PC-9 (cell line): ENCODE measurements around the gene PRSS57. TPM values are rescaled to one million over a fixed set of nuclear protein-coding genes. Genes with fewer than 3 reads are reported as not detected.
A peak's percentile ranks its signal among the peaks of the same experiment; 100 is the strongest.
"Not testable (repeated sequence)": the region's sequence is repeated elsewhere in the genome, so short reads cannot be mapped to it uniquely, and the experiment has no call there.

Source experiments
- BruUV-seq: library from RNA; stranded (reverse); fragments of 400-500 nt; replicated peaks from 2 replicates; lab custom pipeline; 2021; lab: Mats Ljungman, UMichigan
- CTCF ChIA-PET: fragments of 300-600 bp; sonication (Branson Sonifier 250); formaldehyde crosslinking; loops from one replicate; lab custom pipeline; 2022; ENCODE audit warnings: antibody characterized with exemption; lab: Charles Lee
- POLR2A ChIA-PET: fragments of 300-600 bp; sonication (Branson Sonifier 250); formaldehyde crosslinking; loops from one replicate; lab custom pipeline; 2022; ENCODE audit warnings: antibody characterized with exemption; ENCODE audit not compliant: unreplicated experiment; lab: Charles Lee
- DNase-seq, 2 experiments: peaks; one replicate each; pipeline versions ENCODE4 v3.0.0 to v3.0.0-alpha.2; 2015 to 2022; ENCODE audit warnings: mixed read lengths in 1 of 2
- H2AFZ ChIP-seq: fragments of 200-600 bp; sonication (generic); 2 replicates; pipeline ENCODE4 v1.8.1; 2017; ENCODE audit warnings: antibody characterized with exemption
- H3F3A ChIP-seq: fragments of 200-600 bp; sonication (generic); 2 replicates; pipeline ENCODE4 v1.8.1; 2017; ENCODE audit warnings: antibody characterized with exemption, mild to moderate bottlenecking, low read depth; ENCODE audit not compliant: insufficient read depth
- H3K27ac ChIP-seq: fragments of 200-600 bp; sonication (generic); 2 replicates; pipeline ENCODE4 v1.6.1; 2016; ENCODE audit warnings: mixed run types
- H3K27me3 ChIP-seq: fragments of 200-600 bp; sonication (generic); 2 replicates; pipeline ENCODE4 v1.6.1; 2016; ENCODE audit warnings: low read depth, mixed run types; ENCODE audit not compliant: insufficient read depth
- H3K36me3 ChIP-seq: fragments of 200-600 bp; sonication (generic); 2 replicates; pipeline ENCODE4 v1.6.1; 2016; ENCODE audit warnings: low read depth, mixed run types
- H3K4me1 ChIP-seq: fragments of 200-600 bp; sonication (generic); replicated peaks from 2 replicates; pipeline ENCODE4 v1.6.1; 2016; ENCODE audit warnings: mixed run types; ENCODE audit not compliant: insufficient read depth
- H3K4me2 ChIP-seq: fragments of 200-600 bp; sonication (generic); 2 replicates; pipeline ENCODE4 v1.6.1; 2017; ENCODE audit warnings: mixed run types
- H3K4me3 ChIP-seq: fragments of 200-600 bp; sonication (generic); 2 replicates; pipeline ENCODE4 v1.6.1; 2016; ENCODE audit warnings: mixed run types
- H3K79me2 ChIP-seq: fragments of 200-600 bp; sonication (generic); 2 replicates; pipeline ENCODE4 v1.6.1; 2017; ENCODE audit warnings: low read depth, mixed run types
- H3K9me2 ChIP-seq: fragments of 200-600 bp; sonication (generic); 2 replicates; pipeline ENCODE4 v1.8.1; 2017; ENCODE audit warnings: mild to moderate bottlenecking; ENCODE audit not compliant: insufficient read depth
- H3K9me3 ChIP-seq: fragments of 200-600 bp; sonication (generic); 2 replicates; pipeline ENCODE4 v1.8.1; 2016; ENCODE audit warnings: low read depth; ENCODE audit not compliant: insufficient read depth
- H4K20me1 ChIP-seq: fragments of 200-600 bp; sonication (generic); 2 replicates; pipeline ENCODE4 v1.8.1; 2017; ENCODE audit not compliant: insufficient read depth
- CTCF ChIP-seq: fragments of 200-600 bp; sonication (generic); conservative IDR thresholded peaks from 2 replicates; pipeline ENCODE4 v1.6.1; 2017; ENCODE audit warnings: mixed run types, antibody characterized with exemption, mild to moderate bottlenecking, moderate library complexity
- EZH2 ChIP-seq: fragments of 200-600 bp; sonication (generic); IDR thresholded peaks from 2 replicates; pipeline ENCODE4 v1.8.0; 2017; ENCODE audit warnings: antibody characterized with exemption, low read depth
- intact Hi-C: fragments of 100-400 bp; cut with micrococcal nuclease; formaldehyde crosslinking; loops from one replicate; pipeline ENCODE4 v1.10.0; 2022; ENCODE audit not compliant: unreplicated experiment
- total RNA-seq: library from RNA; stranded (reverse); gene quantifications from 2 replicates; pipeline ENCODE4 v1.2.3, GENCODE V29; 2021

The PRSS57 gene
- total RNA-seq, 1 experiment from 2014 or later = not detected

GRCh38 chr19:741506-742131, 46.4 kb upstream of the PRSS57 start:
- H3K79me2 ChIP-seq = no peaks in the 10 kb centered on the region
- H3K36me3 ChIP-seq = no peaks in the 10 kb centered on the region
- TF ChIP-seq CTCF = peak; percentile 50; the same call in 1 of the 2 replicates
- no peak for TF ChIP-seq EZH2
- H3K4me1 ChIP-seq = no peaks in the 10 kb centered on the region
- H3K4me3 ChIP-seq = no peak overlapping the region
- no peaks in the 10 kb centered on the region for H4K20me1 ChIP-seq
- H3K27me3 ChIP-seq = no peaks in the 10 kb centered on the region
- H3K4me2 ChIP-seq = no peak overlapping the region
- no TSS peak for BruUV-seq
- CTCF ChIA-PET = interaction anchor here (0.6 kb wide), 1 partner anchor 71 kb away, joined by 3 read pairs; no protein-coding TSS in a partner anchor
- DNase-seq = no peak
- no peaks in the 10 kb centered on the region for H3K9me2 ChIP-seq
- H3K9me3 ChIP-seq = no peaks in the 10 kb centered on the region
- no peak overlapping the region for H2AFZ ChIP-seq
- peaks cover 10% of the 10 kb centered on the region; the same call in 1 of the 2 replicates for H3F3A ChIP-seq
- intact Hi-C loops = no loop called here
- POLR2A ChIA-PET = no interaction called here
- no peak overlapping the region for H3K27ac ChIP-seq

GRCh38 chr19:740816-741505, 45.7 kb upstream of the PRSS57 start:
- H3K27me3 ChIP-seq, DNase-seq, H3K27ac ChIP-seq, intact Hi-C loops, H3K4me2 ChIP-seq, BruUV-seq, H3K9me2 ChIP-seq, H3K9me3 ChIP-seq, H4K20me1 ChIP-seq, H3F3A ChIP-seq, H2AFZ ChIP-seq, H3K4me3 ChIP-seq, H3K79me2 ChIP-seq, H3K36me3 ChIP-seq, H3K4me1 ChIP-seq, POLR2A ChIA-PET: not testable (repeated sequence)
- CTCF ChIA-PET = interaction anchor here (0.7 kb wide), 1 partner anchor 10 kb away, joined by 8 read pairs; the partner anchor contains the start of gene MISP

- POLR2A ChIA-PET = no interaction called here
- Histone ChIP-seq H3K4me2 (no peak overlapping the region), H3K9me3 (no peaks in the 10 kb centered on the region), H3K27ac (no peak overlapping the region), H3F3A (peaks cover 10% of the 10 kb centered on the region; the same call in 1 of the 2 replicates), H4K20me1 (no peaks in the 10 kb centered on the region), H3K27me3 (no peaks in the 10 kb centered on the region), H3K4me1 (no peaks in the 10 kb centered on the region), H3K79me2 (no peaks in the 10 kb centered on the region), H2AFZ (no peak overlapping the region), H3K9me2 (no peaks in the 10 kb centered on the region), H3K36me3 (no peaks in the 10 kb centered on the region), H3K4me3 (no peak overlapping the region)
- intact Hi-C loops = no loop called here
- TF ChIP-seq CTCF = no peak
- CTCF ChIA-PET = interaction anchor here (0.7 kb wide), 1 partner anchor 11 kb away, joined by 8 read pairs; the partner anchor contains the start of gene MISP
- no TSS peak for BruUV-seq
- DNase-seq = no peak
These were observed 44.9 kb upstream of the PRSS57 start for GRCh38 chr19:739998-740715.
